SH-SY5Y (cell line): ENCODE results near the gene NUP188.

Experiments used
- GATA2 ChIP-seq: IDR thresholded peaks from 2 replicates; pipeline ENCODE4 v1.6.1; 2011; ENCODE audit warnings: mild to moderate bottlenecking, low read depth, low read length
- GATA3 ChIP-seq: IDR thresholded peaks from 2 replicates; pipeline ENCODE4 v1.6.1; 2011; ENCODE audit warnings: low read depth, mild to moderate bottlenecking, low read length, moderate library complexity

- TF ChIP-seq GATA3: no peak
- no peak for TF ChIP-seq GATA2
These were observed 49.1 kb upstream of the NUP188 start for GRCh38 chr9:128898382-128898781.
